ENCODE measurements around the gene CALM1. TPM values are rescaled to one million over a fixed set of nuclear protein-coding genes. Genes with fewer than 3 reads are reported as not detected.

The CALM1 gene
- 100 to 1,000 TPM; 208 to 661 (median 301) TPM for polyA plus RNA-seq (ENCODE audit: insufficient read length in 12 of 12)
- long read RNA-seq, donor 1, full-length matches to known transcripts, result 1,072 of 1,564 reads
- long read RNA-seq, donor 1, partial matches to known transcripts, result 472 of 1,564 reads
- long read RNA-seq, donor 1, other reads (novel, unspliced or antisense), result 20 of 1,564 reads
- long read RNA-seq, donor 2, full-length matches to known transcripts, result 358 of 509 reads
- long read RNA-seq, donor 2, partial matches to known transcripts, result 143 of 509 reads
- long read RNA-seq, donor 2, other reads (novel, unspliced or antisense), result 8 of 509 reads
- long read RNA-seq, donor 3, full-length matches to known transcripts, result 204 of 308 reads
- long read RNA-seq, donor 3, partial matches to known transcripts, result 104 of 308 reads
- long read RNA-seq, donor 3, other reads (novel, unspliced or antisense), result 0 of 308 reads
- long read RNA-seq, donor 4, full-length matches to known transcripts, result 183 of 281 reads
- long read RNA-seq, donor 4, partial matches to known transcripts, result 98 of 281 reads
- long read RNA-seq, donor 4, other reads (novel, unspliced or antisense), result 0 of 281 reads
- long read RNA-seq, donor 5, full-length matches to known transcripts, result 286 of 399 reads
- long read RNA-seq, donor 5, partial matches to known transcripts, result 113 of 399 reads
- long read RNA-seq, donor 5, other reads (novel, unspliced or antisense), result 0 of 399 reads
- long read RNA-seq, donor 6, full-length matches to known transcripts, result 256 of 476 reads
- long read RNA-seq, donor 6, partial matches to known transcripts, result 220 of 476 reads
- long read RNA-seq, donor 6, other reads (novel, unspliced or antisense), result 0 of 476 reads
- long read RNA-seq, donor 7, full-length matches to known transcripts, result 214 of 329 reads
- long read RNA-seq, donor 7, partial matches to known transcripts, result 115 of 329 reads
- long read RNA-seq, donor 7, other reads (novel, unspliced or antisense), result 0 of 329 reads
- long read RNA-seq, donor 8, full-length matches to known transcripts, result 282 of 427 reads
- long read RNA-seq, donor 8, partial matches to known transcripts, result 145 of 427 reads
- long read RNA-seq, donor 8, other reads (novel, unspliced or antisense), result 0 of 427 reads
- long read RNA-seq, donor 9, full-length matches to known transcripts, result 197 of 323 reads
- long read RNA-seq, donor 9, partial matches to known transcripts, result 126 of 323 reads
- long read RNA-seq, donor 9, other reads (novel, unspliced or antisense), result 0 of 323 reads
- long read RNA-seq, donor 10, full-length matches to known transcripts, result 281 of 403 reads
- long read RNA-seq, donor 10, partial matches to known transcripts, result 122 of 403 reads
- long read RNA-seq, donor 10, other reads (novel, unspliced or antisense), result 0 of 403 reads
- long read RNA-seq, donor 11, full-length matches to known transcripts, result 453 of 719 reads
- long read RNA-seq, donor 11, partial matches to known transcripts, result 259 of 719 reads
- long read RNA-seq, donor 11, other reads (novel, unspliced or antisense), result 7 of 719 reads

DNA sequence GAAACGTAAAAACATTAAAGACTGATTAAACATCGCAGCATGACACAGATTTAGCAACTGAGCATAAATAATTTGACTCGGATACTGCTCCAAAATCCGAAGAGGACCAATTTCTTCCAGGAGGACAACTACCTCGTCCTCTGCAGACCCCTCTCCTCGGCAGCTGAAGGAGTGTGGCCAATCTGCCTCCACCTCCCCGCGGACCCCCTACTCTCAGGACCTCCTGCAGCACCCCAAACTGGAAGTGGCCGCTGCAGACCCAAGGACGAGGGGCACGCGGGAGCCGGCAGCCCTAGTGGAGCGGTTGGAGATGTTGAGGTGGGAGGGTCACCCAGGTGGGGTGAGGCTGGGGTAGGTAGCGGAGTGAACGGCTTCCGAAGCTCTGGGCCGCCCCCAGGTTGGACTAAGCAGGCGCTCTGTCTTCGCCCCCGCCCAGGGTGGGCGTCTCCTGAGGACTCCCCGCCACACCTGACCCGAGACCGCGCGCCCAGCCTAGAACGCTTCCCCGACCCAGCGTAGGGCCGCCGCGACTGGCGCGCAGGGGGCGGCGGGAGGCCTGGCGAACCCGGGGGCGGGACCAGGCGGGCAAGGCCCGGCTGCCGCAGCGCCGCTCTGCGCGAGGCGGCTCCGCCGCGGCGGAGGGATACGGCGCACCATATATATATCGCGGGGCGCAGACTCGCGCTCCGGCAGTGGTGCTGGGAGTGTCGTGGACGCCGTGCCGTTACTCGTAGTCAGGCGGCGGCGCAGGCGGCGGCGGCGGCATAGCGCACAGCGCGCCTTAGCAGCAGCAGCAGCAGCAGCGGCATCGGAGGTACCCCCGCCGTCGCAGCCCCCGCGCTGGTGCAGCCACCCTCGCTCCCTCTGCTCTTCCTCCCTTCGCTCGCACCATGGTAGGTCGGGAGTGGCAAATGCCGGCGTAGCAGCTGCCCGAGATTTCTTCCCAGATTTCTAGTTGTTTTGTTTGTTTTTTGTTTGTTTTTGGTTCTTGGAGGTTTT lies at the start of gene CALM1:
TSS of gene CALM1 (plus strand) at position 689 of the 999 bp plus-strand sequence. CDS start at position 891, 202 bp downstream.
- DNase-seq, result peak; percentile 96

DNA sequence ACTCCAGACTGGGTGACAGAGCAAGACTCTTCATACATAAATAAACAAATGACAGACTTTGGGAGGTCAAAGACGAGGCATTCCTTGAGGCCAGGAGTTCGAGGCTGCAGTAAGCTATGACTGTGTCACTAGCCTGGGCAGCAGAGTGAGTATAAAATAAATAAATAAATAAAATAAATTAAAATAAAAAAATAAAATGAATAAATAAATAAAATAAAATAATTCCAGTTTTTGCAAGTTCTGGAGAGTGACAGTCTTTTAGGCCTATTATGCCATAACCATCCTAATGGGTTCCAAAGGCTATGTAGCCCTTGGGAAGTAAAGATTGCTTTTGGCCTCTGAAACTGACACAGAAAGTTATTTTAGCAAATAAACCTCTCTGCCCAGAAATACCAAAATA lies 48.6 kb upstream of the CALM1 start:
- no peak for DNase-seq

DNA sequence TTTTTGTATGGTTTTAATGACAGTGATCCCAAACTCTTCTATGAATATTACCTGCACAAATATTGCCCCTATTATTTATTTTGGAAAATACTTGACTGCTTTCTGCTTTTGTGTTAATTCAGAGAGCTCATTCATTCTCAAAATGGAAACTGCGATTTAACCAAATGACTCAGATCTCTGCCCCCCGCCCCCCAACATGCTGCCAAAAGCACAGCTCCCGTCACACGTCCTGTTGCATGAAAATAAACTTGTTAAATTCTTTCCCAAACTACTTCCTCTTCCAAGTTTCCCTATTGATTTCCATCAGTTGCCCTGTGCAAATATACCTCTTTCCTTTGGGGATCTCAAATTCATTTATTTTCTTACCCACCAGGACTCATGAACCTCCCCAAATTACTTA lies 47.1 kb upstream of the CALM1 start:
- no peak for DNase-seq

DNA sequence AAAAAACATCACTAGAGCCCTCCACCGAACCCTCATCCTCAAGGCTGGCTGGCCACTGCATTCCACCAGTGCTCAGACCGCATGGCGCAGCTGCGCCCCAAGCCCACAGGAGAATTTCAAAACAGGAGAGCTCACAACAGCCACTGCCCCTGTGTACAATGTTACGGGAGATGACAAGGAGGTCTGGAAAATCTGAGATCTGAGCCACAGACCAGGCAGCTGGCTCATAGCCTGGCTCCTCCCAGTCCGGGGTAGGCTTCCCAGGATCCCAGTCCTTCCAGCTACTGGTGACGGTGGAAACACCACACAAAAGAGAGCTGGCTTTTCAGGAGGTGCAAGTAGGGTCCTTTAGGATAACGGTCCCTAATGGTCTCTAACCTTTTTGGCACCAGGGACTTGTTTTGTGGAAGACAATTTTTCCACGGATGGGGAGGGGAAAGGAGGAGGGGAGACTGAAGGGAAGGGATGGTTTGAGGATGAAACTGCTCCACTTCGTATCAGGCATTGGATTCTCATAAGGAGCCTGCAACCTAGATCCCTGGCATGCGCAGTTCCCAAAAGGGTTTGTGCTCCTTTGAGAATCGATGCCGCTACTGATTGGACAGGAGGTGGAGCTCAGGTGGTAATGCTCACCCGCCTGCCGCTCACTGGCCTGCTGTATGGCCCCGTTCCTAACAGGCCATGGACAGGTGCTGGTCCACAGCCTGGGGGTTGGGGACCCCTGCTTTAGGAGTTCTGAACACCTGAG lies 42.1 kb upstream of the CALM1 start:
- no peak for DNase-seq

DNA sequence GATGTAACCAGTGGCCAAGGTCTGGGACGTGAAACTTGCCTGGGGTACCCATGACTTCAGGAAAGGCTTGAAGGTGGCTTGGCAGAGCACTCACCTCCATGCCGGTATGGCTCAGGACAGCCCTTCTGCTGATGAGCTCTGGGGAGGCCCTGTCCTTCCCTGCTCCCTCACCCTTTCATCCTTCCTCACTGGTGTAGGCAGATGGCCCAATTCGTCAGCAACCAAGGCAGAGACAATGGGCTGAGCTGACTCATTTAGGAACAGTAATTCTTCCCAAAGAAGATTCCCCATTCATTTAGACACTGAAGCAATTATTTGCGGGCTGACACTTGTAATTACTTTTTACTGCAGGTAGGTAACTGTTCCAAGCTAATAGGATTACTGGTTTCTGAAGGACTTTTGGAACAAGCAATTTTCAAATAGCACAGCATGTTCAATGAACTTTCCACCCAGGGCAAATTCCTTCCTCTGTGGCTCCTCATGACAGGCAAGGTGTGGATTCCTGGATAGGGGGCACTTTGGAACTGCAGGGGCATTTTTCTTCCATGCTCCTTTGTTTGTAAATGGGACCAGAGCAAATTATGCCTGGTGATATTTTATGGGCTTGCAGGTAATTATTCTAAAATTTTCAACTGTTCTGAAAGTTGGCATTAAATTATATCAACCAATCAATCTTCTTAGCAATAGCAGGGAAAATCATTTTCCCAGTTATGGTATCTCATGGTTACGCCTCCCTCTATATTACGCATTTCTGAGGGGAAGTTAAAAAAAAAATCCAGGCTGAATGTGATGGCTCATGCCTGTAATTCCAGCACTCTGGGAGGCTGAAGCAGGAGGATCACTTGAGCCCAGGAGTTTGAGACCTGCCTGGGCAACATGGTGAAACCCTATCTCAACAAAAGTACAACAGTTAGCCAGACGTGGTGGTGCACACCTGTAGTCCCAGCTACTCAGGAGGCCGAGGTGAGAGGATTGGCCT lies 41.0 kb upstream of the CALM1 start:
- DNase-seq, result no peak

DNA sequence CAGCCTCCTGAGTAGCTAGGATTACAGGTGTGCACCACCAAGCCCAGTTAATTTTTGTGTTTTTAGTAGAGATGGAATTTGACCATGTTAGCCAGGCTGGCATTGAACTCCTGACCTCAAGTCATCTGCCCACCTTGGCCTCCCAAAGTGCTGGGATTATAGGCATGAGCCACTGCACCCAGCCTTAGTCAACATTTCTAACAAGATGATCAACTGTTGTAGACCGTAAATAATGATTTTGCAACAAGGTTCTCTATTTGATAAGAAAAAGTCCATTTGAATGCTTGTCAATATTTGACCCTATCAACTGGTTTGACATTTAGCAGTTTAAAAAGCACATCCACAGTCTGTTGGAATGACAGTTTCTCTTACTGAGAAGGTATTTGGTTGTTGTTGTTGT lies 39.9 kb upstream of the CALM1 start:
- DNase-seq, result no peak

DNA sequence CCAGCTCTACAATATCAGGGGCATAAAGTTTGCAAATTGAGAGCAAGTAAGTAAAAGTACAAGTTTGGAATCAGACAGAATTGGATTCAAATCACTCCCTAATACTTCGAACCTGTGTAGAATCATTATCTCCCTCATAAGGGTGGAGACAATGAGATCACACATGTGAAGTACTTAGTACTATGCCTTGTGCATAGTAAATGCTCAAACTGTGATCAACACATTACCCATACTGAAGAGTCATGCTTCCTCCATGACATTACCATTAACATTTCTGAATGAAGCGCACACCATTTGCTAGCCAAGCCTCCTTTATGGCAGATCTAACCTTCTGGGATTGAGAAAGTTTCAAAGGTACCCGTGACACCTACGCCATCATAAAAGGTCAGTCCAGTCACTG lies 38.5 kb upstream of the CALM1 start:
- no peak for DNase-seq

DNA sequence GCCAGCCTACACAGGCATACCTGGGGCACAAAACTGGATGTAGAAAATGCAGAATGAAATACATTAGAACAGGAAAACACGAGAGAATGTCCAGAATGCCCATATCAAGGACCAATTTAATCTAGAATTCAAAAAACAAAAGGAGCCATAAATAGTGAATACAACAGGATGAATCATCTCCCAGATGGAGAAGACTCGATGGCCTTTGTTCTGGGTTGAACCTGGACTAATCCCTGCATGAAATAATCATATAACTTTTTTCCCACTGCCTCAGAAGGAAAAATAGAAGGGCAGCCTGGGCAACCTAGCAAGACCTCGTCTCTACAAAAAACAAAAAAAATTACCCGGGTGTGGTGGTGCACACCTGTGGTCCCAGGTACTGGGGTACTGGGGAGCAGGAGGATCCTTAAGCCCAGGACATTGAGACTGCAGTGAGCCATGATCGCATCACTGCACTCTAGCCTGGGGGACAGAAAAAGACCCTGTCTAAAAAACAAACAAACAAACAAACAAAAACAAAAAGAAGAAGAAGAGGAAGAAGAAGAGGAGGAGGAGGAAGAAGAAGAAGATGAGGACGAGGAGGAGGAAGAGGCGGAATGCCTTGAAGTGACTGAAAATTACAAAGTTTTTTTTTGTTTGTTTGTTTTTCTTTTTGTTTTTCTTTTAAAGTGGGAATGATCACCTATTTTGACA lies 34.8 kb upstream of the CALM1 start:
- no peak for DNase-seq

DNA sequence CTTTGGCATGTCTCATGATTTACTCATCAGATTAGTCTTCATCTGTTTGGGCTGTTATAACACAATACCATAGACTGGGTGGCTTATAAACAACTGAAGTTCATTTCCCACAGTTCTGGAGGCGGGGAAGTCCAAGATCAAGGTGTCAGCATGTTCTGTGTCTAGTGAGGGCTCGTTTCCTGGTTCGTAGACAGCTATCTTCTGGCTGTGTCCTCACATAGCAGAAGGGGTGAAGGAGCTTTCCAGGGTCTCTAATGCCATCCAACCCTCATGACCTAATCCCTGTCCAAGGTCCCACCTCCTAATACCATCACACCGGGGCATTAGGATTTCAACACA lies 34.3 kb upstream of the CALM1 start:
- DNase-seq, result no peak

DNA sequence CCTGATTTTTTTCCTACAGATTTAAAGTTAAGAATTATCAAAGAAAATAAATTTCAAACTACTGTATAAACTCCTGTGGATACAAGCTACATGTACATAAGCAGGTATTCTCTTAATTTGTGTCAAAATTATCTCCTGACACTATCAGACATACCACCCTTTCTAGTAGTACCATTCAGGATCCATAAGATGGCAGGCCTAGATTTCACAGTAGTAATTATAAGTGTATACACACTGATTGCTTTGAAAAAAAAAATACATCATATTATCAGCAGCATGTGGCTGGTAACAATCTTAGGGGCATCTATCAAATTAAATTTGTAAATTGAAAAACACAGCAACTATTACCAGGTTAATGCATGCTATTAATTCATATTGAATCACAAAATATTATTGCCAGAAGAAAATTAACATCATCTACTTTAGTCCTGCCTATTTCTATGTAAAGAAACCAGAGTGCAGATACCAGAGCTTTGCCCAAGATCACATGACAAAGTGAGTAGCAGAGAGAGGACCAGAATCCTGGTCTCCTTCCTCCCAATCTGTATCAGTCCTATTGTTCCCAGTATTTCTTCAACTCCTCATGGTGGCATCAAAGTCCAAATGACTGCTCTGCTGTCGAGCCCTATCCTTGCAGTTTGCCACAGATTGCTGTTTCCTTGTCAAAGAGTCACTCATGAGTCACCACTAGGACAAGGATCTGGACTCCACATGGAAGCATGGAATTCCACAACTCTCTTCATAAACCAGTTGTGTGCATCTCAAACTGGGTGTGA lies 27.7 kb upstream of the CALM1 start:
- no peak for DNase-seq

DNA sequence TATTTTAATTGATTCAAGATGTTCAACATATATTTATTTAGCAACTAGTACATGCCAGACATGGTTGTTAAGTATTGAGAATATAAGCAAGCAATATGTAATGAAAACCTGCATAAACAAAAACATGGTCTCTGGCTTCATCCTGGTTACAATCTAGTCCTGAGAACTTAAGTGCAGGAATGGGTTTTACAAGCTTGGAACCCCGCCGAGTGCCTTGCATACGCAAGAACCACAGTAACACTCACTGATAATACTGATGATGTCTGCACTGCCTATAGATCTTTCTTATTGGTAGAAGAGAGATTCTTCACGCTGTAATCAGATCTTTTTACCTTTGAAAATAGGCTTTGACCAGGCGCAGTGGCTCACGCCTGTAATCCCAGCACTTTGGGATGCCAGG lies 22.9 kb upstream of the CALM1 start:
- DNase-seq, result no peak

DNA sequence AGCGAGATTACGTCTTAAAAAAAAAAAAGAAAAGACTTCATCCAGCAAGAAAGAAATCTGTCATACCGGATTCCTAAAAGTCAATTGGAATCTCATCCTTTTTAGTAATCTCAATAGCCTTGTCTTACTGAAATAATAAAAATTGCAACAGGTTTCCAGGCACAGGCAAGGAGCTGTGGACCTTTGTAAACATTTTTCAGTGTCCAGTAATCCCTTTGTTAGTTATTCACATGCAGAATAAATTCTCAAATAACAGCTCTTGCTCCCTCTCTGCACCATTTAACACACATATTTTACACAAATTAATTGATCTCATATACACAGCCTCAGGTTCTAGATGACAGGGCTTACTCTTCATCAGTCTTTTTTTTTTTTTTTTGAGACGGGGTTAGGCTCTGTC lies 22.0 kb upstream of the CALM1 start:
- DNase-seq, result no peak

DNA sequence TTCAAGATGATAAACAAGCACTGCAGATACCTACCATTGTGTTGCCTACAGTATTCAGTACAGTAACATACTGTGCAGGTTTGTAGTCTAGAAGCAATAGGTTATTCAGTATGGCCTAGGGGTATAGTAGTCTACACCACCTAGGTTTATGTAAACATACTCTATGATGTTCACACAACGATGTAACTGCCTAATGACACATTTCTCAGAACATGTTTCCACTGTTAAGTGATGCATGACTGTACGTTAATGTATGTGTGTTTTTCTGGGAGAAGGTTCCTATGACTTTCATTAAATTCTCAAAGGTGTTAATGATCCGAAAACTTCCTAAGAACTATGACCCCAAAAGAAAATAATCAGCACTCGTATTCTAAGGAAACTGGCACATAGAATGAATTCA lies 20.9 kb upstream of the CALM1 start:
- DNase-seq, result no peak

DNA sequence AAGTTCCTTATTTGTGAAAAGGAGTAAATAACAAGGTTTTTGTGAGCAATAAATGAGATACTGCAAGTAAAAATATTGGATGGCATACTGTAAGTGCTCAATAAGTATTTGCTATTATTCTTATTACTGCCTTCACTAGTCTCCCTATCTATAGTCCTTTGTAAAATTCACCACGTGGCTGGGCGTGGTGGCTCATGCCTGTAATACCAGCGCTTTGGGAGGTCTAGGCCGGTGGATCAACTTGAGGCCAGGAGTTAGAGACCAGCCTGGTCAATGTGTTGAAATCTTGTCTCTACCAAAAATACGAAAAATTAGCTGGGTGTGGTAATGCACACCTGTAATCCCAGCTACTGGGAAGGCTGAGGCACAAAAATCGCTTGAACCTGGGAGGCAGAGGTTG lies 18.6 kb upstream of the CALM1 start:
- DNase-seq, result no peak

DNA sequence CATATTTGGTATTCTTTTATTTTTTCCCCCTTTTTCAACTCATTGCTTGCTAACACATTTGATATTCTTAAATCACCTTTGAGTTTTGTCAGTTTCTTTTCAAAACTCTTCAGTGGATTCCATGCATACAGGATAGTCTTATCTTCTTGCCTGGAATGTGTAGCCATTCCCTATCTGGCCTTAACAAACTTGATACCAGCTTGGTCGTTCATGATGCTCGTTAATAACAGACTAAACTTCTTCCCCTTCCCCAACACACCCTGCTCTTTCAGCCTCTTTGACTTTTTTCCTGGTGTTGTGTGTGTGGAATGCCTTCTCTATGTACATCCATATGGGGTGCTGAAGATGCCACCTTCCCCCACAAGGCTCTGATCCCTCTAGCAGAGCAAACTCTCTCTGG lies 17.7 kb upstream of the CALM1 start:
- no peak for DNase-seq

DNA sequence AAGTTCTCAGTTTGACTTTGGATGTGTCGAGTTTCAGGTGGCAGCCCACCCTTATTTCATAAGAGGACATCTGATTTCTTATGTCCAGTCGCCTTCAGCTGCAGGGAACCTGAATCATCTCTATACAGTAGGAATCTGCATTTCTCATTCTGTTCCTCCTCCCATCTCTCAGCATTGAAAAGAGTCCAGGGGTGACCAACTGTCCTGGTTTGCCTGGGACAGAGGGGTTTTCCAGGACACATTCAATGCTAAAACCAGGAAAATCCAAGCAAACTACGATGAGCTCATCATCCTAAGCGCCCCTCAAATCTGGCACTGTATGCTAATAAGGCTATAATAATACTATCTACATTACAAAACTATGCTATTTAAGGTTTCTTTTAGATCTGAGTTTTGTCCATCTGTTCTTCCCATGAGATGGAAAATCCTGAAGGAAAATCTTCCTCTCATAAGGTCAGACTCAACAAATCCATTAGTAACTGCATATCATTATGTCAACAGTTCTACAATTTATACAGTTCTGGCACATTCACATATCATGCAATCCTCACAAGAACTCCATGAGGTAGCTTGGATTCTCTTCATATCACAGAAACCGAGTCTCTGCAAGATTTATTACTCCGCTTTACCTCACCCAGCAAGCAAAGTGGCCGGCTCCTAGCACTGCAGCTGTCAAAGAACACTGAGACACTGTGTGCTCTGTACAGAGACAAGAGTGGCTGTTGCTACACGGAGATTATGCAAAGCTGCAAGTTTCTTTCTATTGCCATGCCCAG lies 15.6 kb upstream of the CALM1 start:
- peak; percentile 55 for DNase-seq
